Measurements from ENCODE around the gene RALGAPB. TPM values are rescaled to one million over a fixed set of nuclear protein-coding genes. Genes with fewer than 3 reads are reported as not detected.

Gene RALGAPB
- total and polyA plus RNA-seq, 2 of the 13 experiments (the other 11 are each of a cell fraction or from before 2014, with no cell fraction given): 17.6 to 30.6 TPM

DNA sequence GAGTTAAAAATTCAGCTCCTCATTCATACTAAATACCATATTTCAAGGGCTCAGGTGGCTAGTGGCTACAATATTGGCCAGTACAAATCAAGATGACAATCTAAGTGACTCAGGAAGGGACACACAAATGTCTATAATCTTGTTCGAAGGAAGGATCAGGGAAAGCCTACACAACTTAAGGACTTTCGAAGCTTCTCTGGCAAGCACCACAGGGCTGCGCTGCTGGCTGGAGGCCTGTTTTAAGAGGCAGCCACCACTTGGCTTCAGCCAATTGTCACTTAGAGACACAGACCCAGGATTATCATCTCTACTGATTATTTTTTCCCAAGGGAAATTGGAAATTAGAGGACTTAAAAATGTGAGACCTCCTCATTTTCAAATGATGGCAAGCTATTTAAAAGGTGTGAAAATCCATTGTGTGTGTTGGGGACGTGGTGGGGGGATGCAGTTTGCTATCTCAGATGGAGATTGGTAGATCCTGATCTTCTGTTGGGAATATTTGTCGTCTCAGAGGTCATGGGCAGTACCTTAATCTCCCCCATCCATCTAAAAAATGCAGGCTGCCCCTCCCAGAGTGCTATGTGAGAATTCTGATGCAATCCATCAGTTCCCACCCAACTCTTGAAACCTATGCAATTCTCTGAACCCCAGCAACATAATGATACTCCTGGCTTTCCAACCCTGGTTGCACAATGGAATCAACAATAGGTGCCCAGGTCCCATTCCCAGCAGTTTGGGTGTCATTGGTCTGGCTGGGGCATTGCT, 140.3 kb downstream of the RALGAPB start:
- Histone ChIP-seq H3K4me3 (replicated peaks in 1 of 3; ENCODE audit: insufficient read depth in 1 of 3, low read depth in 2 of 3, low read length in 3 of 3) (no peak overlapping the region), H3K27ac (ENCODE audit: extremely low read length, insufficient read depth, low read length) (no peak overlapping the region), H3K79me2 (ENCODE audit: insufficient read depth, low read length) (no peaks in the 10 kb centered on the region), H3K4me1 (ENCODE audit: insufficient read depth, low read length) (peaks cover 10% of the 10 kb centered on the region), H3K27me3 (ENCODE audit: control insufficient read depth in 1 of 2, insufficient read depth in 2 of 2, low read length in 2 of 2) (peaks cover 0 to 21% of the 10 kb centered on the region in 2 experiments; a peak in 3 of 5 replicates), H3K9me3 (ENCODE audit: low read length) (no peaks in the 10 kb centered on the region), H4K20me1 (ENCODE audit: insufficient read depth, low read length) (no peaks in the 10 kb centered on the region), H2AFZ (ENCODE audit: low read length) (no peak overlapping the region), H3K36me3 (replicated peaks in 1 of 2; ENCODE audit: control insufficient read depth in 1 of 2, insufficient read depth in 2 of 2, low read length in 2 of 2) (no peaks in the 10 kb centered on the region), H3K9ac (ENCODE audit: insufficient read depth, low read depth, low read length) (no peak overlapping the region), H3K4me2 (ENCODE audit: low read depth, low read length) (no peak overlapping the region)
- WGBS (ENCODE audit: low lambda C conversion rate): 57% methylated on average over 5 of the region's 5 CpGs
- no peak for TF ChIP-seq ZNF558 (CRISPR knock-in tag; IDR thresholded peaks at IDR 0.05; ENCODE audit: borderline replicate concordance)
- peak; percentile 2; the same call in 1 of the 2 replicates for TF ChIP-seq CEBPB (IDR thresholded peaks at IDR 0.05; ENCODE audit: borderline replicate concordance, low read depth, low read length)
- FAIRE-seq (no peak), DNase-seq (ENCODE audit: low spot score) (no peak), ATAC-seq (no peak)
- in situ Hi-C loops (cut with HindIII; ENCODE audit: extremely low pct_ligation_motif_present, low pct_unique_long_range_greater_than_20kb) (no loop called here), intact Hi-C loops (cut with micrococcal nuclease; ENCODE audit: unreplicated experiment) (no loop called here)
- BruUV-seq (replicated peaks): no TSS peak
- ChIA-PET POLR2A (no interaction called here), CTCF (ENCODE audit: low intra/inter-chr PET ratio, low total read pairs) (no interaction called here)

DNA sequence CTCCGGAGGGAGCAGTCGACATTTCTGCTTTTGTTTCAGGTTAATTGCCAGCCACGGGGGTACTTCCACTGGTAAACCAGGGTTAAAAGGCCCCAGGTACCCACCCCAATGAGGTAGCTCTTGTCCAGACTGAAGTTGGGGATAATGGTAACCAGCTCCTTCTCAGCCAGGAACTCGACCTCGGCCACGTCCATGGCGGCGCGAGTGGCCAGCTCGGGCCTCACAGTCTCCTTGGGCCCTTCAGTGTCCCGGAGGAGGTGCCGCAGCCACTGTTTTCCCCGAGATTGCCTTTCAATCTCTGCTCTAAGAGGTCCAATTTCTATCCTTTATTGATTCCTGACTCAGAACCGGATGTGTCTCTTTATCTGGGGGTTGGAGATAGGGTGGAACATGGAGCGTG, 142.6 kb downstream of the RALGAPB start:
- ChIA-PET CTCF (ENCODE audit: low intra/inter-chr PET ratio, low total read pairs) (no interaction called here), POLR2A (interaction anchor here (1.1 kb wide), 1 partner anchor 11 kb away, joined by 5 read pairs; no protein-coding TSS in a partner anchor)
- DNase-seq (ENCODE audit: low spot score) (no peak), ATAC-seq (no peak), FAIRE-seq (no peak)
- no peak overlapping the region for H2AFZ ChIP-seq (ENCODE audit: low read length)
- no peak overlapping the region for H3K27ac ChIP-seq (ENCODE audit: extremely low read length, insufficient read depth, low read length)
- H3K36me3 ChIP-seq (replicated peaks in 1 of 2; ENCODE audit: control insufficient read depth in 1 of 2, insufficient read depth in 2 of 2, low read length in 2 of 2): no peaks in the 10 kb centered on the region
- no TSS peak for BruUV-seq (replicated peaks)
- WGBS (ENCODE audit: low lambda C conversion rate): 70% methylated on average over 15 of the region's 15 CpGs
- H3K4me1 ChIP-seq (ENCODE audit: insufficient read depth, low read length): peaks cover 10% of the 10 kb centered on the region
- TF ChIP-seq ISX (CRISPR knock-in tag; conservative IDR thresholded peaks at IDR 0.05): no peak
- TF ChIP-seq ZNF17 (CRISPR knock-in tag; IDR thresholded peaks at IDR 0.05): no peak
- TF ChIP-seq SNAPC2 (CRISPR knock-in tag; IDR thresholded peaks at IDR 0.05): no peak
- no peak for TF ChIP-seq TARDBP (CRISPR knock-in tag; IDR thresholded peaks at IDR 0.05)
- TF ChIP-seq, protein P1, sequence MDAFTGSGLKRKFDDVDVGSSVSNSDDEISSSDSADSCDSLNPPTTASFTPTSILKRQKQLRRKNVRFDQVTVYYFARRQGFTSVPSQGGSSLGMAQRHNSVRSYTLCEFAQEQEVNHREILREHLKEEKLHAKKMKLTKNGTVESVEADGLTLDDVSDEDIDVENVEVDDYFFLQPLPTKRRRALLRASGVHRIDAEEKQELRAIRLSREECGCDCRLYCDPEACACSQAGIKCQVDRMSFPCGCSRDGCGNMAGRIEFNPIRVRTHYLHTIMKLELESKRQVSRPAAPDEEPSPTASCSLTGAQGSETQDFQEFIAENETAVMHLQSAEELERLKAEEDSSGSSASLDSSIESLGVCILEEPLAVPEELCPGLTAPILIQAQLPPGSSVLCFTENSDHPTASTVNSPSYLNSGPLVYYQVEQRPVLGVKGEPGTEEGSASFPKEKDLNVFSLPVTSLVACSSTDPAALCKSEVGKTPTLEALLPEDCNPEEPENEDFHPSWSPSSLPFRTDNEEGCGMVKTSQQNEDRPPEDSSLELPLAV (CRISPR knock-in tag; conservative IDR thresholded peaks at IDR 0.05; ENCODE audit: low read depth): no peak
- no peak for TF ChIP-seq AKNA (CRISPR knock-in tag; IDR thresholded peaks at IDR 0.05; ENCODE audit: borderline replicate concordance)
- no peaks in the 10 kb centered on the region for H4K20me1 ChIP-seq (ENCODE audit: insufficient read depth, low read length)
- in situ Hi-C loops (cut with HindIII; ENCODE audit: extremely low pct_ligation_motif_present, low pct_unique_long_range_greater_than_20kb): no loop called here
- H3K4me3 ChIP-seq (replicated peaks in 1 of 3; ENCODE audit: insufficient read depth in 1 of 3, low read depth in 2 of 3, low read length in 3 of 3): no peak overlapping the region
- no peak overlapping the region for H3K4me2 ChIP-seq (ENCODE audit: low read depth, low read length)
- H3K9ac ChIP-seq (ENCODE audit: insufficient read depth, low read depth, low read length): no peak overlapping the region
- H3K27me3 ChIP-seq (ENCODE audit: control insufficient read depth in 1 of 2, insufficient read depth in 2 of 2, low read length in 2 of 2): peaks cover 0 to 34% of the 10 kb centered on the region in 2 experiments; a peak in 4 of 5 replicates
- intact Hi-C loops (cut with micrococcal nuclease; ENCODE audit: unreplicated experiment): no loop called here
- H3K79me2 ChIP-seq (ENCODE audit: insufficient read depth, low read length): no peaks in the 10 kb centered on the region
- no peaks in the 10 kb centered on the region for H3K9me3 ChIP-seq (ENCODE audit: low read length)
